Measurements from ENCODE around the gene CD36.

The CD36 gene

DNA sequence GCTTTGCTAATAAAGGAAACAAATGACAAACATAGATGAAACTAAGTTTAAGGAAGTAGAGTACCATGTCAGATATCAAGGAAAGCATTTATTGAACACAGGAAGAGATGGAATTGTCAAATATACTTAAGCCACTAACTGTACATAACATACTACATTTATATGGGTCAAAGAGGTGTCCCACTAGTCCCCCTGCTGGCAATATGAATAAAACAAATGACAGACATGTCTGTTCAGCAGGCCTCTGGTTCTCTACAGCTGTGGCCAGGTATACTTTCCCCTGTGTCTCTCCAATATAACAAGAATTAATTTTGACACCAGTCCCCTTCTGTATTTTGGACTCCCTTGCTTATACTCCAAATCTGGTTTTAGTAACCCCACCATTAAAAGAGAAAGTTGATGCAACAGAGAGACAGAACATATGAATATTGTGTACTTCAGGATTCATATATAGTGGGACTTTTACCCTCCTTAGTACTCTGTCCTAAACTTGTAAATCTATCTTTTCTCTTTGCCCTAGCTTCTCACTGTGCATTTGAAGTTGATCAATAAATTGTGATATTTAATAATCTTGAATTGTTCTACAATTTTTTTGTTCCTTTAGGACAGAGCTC, 42.9 kb downstream of the CD36 start:
- peak; percentile 27; the same call in 1 of the 2 replicates for TF ChIP-seq CTCF (IDR thresholded peaks at IDR 0.05; ENCODE audit: borderline replicate concordance, insufficient read depth, low read depth, low read length)
- H3K4me3 ChIP-seq (ENCODE audit: low read depth, low read length) = no peak overlapping the region

GRCh38 chr7:80682744-80683143, 44.3 kb downstream of the CD36 start:
- no peak for TF ChIP-seq CTCF (IDR thresholded peaks at IDR 0.05; ENCODE audit: borderline replicate concordance, insufficient read depth, low read depth, low read length)
- H3K4me3 ChIP-seq (ENCODE audit: low read depth, low read length) = no peak overlapping the region

- TF ChIP-seq CTCF (IDR thresholded peaks at IDR 0.05; ENCODE audit: borderline replicate concordance, insufficient read depth, low read depth, low read length) = no peak
- H3K4me3 ChIP-seq (ENCODE audit: low read depth, low read length) = no peak overlapping the region
Measured at GRCh38 chr7:80686576-80686975, 48.1 kb downstream of the CD36 start.

- no peak overlapping the region for H3K4me3 ChIP-seq (ENCODE audit: low read depth, low read length)
- TF ChIP-seq CTCF (IDR thresholded peaks at IDR 0.05; ENCODE audit: borderline replicate concordance, insufficient read depth, low read depth, low read length) = 0 out of 2 replicates have a peak, but pooled peaks have one; percentile 8
Measured at GRCh38 chr7:80699045-80699638, 60.7 kb downstream of the CD36 start.

- H3K4me3 ChIP-seq (ENCODE audit: low read depth, low read length) = no peak overlapping the region
- no peak for TF ChIP-seq CTCF (IDR thresholded peaks at IDR 0.05; ENCODE audit: borderline replicate concordance, insufficient read depth, low read depth, low read length)
Measured at GRCh38 chr7:80699721-80700256, 61.3 kb downstream of the CD36 start.

- TF ChIP-seq CTCF (IDR thresholded peaks at IDR 0.05; ENCODE audit: borderline replicate concordance, insufficient read depth, low read depth, low read length) = no peak
- no peak overlapping the region for H3K4me3 ChIP-seq (ENCODE audit: low read depth, low read length)
Measured at GRCh38 chr7:80703272-80703671, 64.8 kb downstream of the CD36 start.

Data from GM12875 (cell line).